K562 (cell line): ENCODE results near the gene NCOA6. TPM values are rescaled to one million over a fixed set of nuclear protein-coding genes. Genes with fewer than 3 reads are reported as not detected.
A peak's percentile ranks its signal among the peaks of the same experiment; 100 is the strongest.

Experiments used
- BCOR ChIP-seq: fragments of 450-650 bp; IDR thresholded peaks from 2 replicates; pipeline ENCODE4 v1.6.1; 2016
- FOXJ2 ChIP-seq: fragments of 200-800 bp; sonication (Bioruptor generic); IDR thresholded peaks from 2 replicates; pipeline ENCODE4 v1.6.1; 2016; ENCODE audit warnings: missing genetic modification characterization, missing compliant biosample characterization
- MAFF ChIP-seq: IDR thresholded peaks from 2 replicates; pipeline ENCODE4 v1.6.1; 2012; ENCODE audit warnings: low read length, improper control_type of control experiment
- MAFG ChIP-seq: fragments of 450-650 bp; conservative IDR thresholded peaks from 2 replicates; pipeline ENCODE4 v1.6.1; 2016; ENCODE audit warnings: missing genetic modification characterization, missing compliant biosample characterization
- MAFK ChIP-seq: IDR thresholded peaks from 2 replicates; pipeline ENCODE4 v1.6.1; 2011; ENCODE audit warnings: low read length, improper control_type of control experiment
- NR2C1 ChIP-seq, 2 experiments: fragments of 450-650 bp; IDR thresholded peaks; 2 replicates each; pipeline ENCODE4 v1.6.1; 2017; ENCODE audit warnings: mild to moderate bottlenecking in 2 of 2, antibody characterized with exemption in 1 of 2, inconsistent platforms in 1 of 2, missing compliant biosample characterization in 1 of 2, missing genetic modification characterization in 1 of 2
- RBBP5 ChIP-seq: fragments of 200-600 bp; sonication (generic); IDR thresholded peaks from 2 replicates; pipeline ENCODE4 v1.6.1; 2012; ENCODE audit warnings: borderline replicate concordance, mild to moderate bottlenecking, low read length, control low read depth, inconsistent platforms; ENCODE audit not compliant: insufficient read depth, poor library complexity, severe bottlenecking
- ZNF316 ChIP-seq: fragments of 450-650 bp; IDR thresholded peaks from 2 replicates; pipeline ENCODE4 v1.6.1; 2016
- ZNF551 ChIP-seq: fragments of 250-450 bp; sonication (Bioruptor Pico); IDR thresholded peaks from 2 replicates; pipeline ENCODE4 v1.5.0; 2021; ENCODE audit warnings: mild to moderate bottlenecking, moderate library complexity
- ZNF764 ChIP-seq: fragments of 250-450 bp; sonication (Bioruptor Pico); IDR thresholded peaks from 2 replicates; pipeline ENCODE4 v1.4.0; 2020; ENCODE audit warnings: low read depth, mild to moderate bottlenecking, moderate library complexity
- polyA plus RNA-seq, 8 experiments: library from polyadenylated mRNA; depleted of rRNA in 4 of 8; stranded (reverse) in 5 of 8; unstranded in 3 of 8; fragments of >200 nt; fragmentation: Nextera tagmentation in 2 of 8; fragmentation: Illumina TruSeq in 1 of 8; extraction: Ambion mirVana in 2 of 8; extraction: Trizol in 1 of 8; gene quantifications; 2 replicates each; pipeline versions ENCODE4 v1.2.1 to v1.2.3, GENCODE V29; 2011 to 2014; ENCODE audit warnings: inconsistent platforms in 1 of 8, missing spikeins in 1 of 8
- total RNA-seq, 7 experiments: library from RNA; depleted of rRNA in 6 of 7; stranded (reverse); fragments of >200 nt in 6 of 7; fragmentation: Illumina TruSeq in 2 of 7; extraction: Trizol in 2 of 7; gene quantifications; 2 replicates each; pipeline versions ENCODE4 v1.2.1 to v1.2.3, GENCODE V29; 2011 to 2021; ENCODE audit warnings: low replicate concordance in 1 of 7
- TF ChIP-seq, protein P1 (sequence below): fragments of 450-650 bp; IDR thresholded peaks from 2 replicates; pipeline ENCODE4 v1.7.1; 2018; ENCODE audit warnings: mild to moderate bottlenecking, low read depth; ENCODE audit not compliant: partially characterized antibody
- TF ChIP-seq, protein P2 (sequence below), 3 experiments: fragments of 200-800 bp in 1 of 3; fragments of 250-450 bp in 1 of 3; fragments of 450-650 bp in 1 of 3; sonication (Bioruptor Pico) in 1 of 3; sonication (Bioruptor generic) in 1 of 3; formaldehyde crosslinking in 1 of 3; IDR thresholded peaks; 2 replicates each; pipeline versions ENCODE4 v1.6.1 to v1.8.0; 2016 to 2022; ENCODE audit warnings: mild to moderate bottlenecking in 2 of 3, missing genetic modification characterization in 2 of 3, missing compliant biosample characterization in 1 of 3, moderate library complexity in 1 of 3
- TF ChIP-seq, protein P3 (sequence below): sonication (generic); formaldehyde crosslinking; IDR thresholded peaks from 2 replicates; pipeline ENCODE4 v1.8.0; 2022; ENCODE audit warnings: missing genetic modification reagents, mild to moderate bottlenecking, borderline replicate concordance

Gene NCOA6
- total and polyA plus RNA-seq, 9 of the 15 experiments (the other 6 are each of a cell fraction or from before 2014, with no cell fraction given), result 6.1 to 25.0 (median 9.5) TPM

DNA sequence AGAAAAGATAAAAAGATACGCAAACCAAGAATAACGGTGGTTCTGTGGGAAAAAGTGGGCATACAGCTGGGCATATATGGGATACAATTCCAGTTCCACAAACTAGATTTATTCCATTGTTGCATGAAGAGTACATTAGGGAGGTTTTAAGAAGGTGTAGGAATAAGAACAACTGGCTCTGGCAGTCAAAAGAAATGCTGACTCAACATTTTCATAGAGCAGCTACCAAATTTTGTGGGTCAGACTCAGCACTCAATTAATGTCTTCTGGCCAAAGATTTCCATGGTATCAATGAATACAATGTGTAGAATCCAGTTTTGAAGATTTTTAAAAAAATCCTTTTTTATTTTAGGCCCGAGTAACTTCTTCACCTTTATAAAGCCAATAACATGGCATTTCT is 81.1 kb downstream of the NCOA6 start (continued):
- TF ChIP-seq, protein P1, sequence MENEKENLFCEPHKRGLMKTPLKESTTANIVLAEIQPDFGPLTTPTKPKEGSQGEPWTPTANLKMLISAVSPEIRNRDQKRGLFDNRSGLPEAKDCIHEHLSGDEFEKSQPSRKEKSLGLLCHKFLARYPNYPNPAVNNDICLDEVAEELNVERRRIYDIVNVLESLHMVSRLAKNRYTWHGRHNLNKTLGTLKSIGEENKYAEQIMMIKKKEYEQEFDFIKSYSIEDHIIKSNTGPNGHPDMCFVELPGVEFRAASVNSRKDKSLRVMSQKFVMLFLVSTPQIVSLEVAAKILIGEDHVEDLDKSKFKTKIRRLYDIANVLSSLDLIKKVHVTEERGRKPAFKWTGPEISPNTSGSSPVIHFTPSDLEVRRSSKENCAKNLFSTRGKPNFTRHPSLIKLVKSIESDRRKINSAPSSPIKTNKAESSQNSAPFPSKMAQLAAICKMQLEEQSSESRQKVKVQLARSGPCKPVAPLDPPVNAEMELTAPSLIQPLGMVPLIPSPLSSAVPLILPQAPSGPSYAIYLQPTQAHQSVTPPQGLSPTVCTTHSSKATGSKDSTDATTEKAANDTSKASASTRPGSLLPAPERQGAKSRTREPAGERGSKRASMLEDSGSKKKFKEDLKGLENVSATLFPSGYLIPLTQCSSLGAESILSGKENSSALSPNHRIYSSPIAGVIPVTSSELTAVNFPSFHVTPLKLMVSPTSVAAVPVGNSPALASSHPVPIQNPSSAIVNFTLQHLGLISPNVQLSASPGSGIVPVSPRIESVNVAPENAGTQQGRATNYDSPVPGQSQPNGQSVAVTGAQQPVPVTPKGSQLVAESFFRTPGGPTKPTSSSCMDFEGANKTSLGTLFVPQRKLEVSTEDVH, result no peak
- TF ChIP-seq RBBP5 (no peak), MAFK (peak; percentile 99), ZNF316 (peak; percentile 98), BCOR (no peak), MAFF (peak; percentile 99), ZNF764 (CRISPR knock-in tag) (no peak), NR2C1 (IDR thresholded peaks at IDR 0.05) (no peak), NR2C1 (tag; IDR thresholded peaks at IDR 0.05) (no peak), ZNF551 (CRISPR knock-in tag) (no peak), MAFG (tag) (peak; percentile 95), FOXJ2 (no peak)
- TF ChIP-seq, protein P2, sequence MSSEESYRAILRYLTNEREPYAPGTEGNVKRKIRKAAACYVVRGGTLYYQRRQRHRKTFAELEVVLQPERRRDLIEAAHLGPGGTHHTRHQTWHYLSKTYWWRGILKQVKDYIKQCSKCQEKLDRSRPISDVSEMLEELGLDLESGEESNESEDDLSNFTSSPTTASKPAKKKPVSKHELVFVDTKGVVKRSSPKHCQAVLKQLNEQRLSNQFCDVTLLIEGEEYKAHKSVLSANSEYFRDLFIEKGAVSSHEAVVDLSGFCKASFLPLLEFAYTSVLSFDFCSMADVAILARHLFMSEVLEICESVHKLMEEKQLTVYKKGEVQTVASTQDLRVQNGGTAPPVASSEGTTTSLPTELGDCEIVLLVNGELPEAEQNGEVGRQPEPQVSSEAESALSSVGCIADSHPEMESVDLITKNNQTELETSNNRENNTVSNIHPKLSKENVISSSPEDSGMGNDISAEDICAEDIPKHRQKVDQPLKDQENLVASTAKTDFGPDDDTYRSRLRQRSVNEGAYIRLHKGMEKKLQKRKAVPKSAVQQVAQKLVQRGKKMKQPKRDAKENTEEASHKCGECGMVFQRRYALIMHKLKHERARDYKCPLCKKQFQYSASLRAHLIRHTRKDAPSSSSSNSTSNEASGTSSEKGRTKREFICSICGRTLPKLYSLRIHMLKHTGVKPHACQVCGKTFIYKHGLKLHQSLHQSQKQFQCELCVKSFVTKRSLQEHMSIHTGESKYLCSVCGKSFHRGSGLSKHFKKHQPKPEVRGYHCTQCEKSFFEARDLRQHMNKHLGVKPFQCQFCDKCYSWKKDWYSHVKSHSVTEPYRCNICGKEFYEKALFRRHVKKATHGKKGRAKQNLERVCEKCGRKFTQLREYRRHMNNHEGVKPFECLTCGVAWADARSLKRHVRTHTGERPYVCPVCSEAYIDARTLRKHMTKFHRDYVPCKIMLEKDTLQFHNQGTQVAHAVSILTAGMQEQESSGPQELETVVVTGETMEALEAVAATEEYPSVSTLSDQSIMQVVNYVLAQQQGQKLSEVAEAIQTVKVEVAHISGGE (CRISPR knock-in tag; IDR thresholded peaks at IDR 0.05), result no peak
- TF ChIP-seq, protein P3, sequence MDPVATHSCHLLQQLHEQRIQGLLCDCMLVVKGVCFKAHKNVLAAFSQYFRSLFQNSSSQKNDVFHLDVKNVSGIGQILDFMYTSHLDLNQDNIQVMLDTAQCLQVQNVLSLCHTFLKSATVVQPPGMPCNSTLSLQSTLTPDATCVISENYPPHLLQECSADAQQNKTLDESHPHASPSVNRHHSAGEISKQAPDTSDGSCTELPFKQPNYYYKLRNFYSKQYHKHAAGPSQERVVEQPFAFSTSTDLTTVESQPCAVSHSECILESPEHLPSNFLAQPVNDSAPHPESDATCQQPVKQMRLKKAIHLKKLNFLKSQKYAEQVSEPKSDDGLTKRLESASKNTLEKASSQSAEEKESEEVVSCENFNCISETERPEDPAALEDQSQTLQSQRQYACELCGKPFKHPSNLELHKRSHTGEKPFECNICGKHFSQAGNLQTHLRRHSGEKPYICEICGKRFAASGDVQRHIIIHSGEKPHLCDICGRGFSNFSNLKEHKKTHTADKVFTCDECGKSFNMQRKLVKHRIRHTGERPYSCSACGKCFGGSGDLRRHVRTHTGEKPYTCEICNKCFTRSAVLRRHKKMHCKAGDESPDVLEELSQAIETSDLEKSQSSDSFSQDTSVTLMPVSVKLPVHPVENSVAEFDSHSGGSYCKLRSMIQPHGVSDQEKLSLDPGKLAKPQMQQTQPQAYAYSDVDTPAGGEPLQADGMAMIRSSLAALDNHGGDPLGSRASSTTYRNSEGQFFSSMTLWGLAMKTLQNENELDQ (CRISPR knock-in tag), result no peak
